ENCODE results near the gene LYSMD3. TPM values are rescaled to one million over a fixed set of nuclear protein-coding genes. Genes with fewer than 3 reads are reported as not detected.

Gene LYSMD3
- total and polyA plus RNA-seq, 9 of the 15 experiments (the other 6 are each of a cell fraction or from before 2014, with no cell fraction given): 9.5 to 42.3 (median 20.7) TPM

DNA sequence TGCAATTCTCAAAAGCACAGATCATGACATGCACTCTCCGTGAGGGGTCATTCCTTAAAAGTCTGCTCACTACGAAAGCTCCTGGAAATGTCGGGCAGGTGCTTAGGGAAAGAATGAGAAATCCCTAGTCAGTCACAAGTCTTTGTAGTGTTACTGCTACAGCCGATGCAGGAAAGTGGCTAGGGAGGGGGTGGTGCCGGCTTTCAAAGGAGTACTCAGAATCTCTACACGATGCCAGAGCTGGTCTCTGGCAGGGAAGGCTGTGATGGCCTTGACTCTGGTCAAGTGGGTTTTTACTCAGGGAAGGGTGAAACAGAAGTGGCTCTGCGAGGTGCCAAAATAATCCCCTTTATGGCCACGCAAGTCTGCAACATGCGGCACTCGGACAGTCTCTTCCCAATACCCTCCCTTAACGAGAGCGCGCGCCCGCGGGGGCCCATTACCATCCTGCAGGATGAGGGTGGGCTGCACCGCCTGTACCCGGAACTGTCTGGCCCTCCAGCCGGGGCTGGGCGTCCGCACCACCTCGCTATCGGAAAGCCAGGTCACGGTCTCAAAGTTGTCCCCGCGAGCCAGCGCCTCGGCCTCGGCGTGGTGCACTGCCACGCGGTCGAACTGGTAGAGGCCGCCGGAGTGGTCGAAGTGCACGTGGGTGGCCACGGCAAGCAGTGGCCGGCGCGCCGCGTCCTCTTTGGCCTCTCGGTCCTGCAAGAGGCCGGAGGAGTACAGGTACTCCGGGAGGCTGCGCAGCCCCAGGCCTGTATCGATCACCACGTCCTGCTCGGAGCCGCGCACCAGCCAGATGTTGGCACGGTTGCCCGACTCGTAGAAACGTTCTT lies 55.8 kb downstream of the LYSMD3 start (continued):
- TF ChIP-seq SAFB2 (IDR thresholded peaks at IDR 0.05; ENCODE audit: borderline replicate concordance, low read depth, low read length, severe bottlenecking) (no peak), TRIM24 (IDR thresholded peaks at IDR 0.05) (no peak), ZNF197 (CRISPR knock-in tag; IDR thresholded peaks at IDR 0.05; ENCODE audit: low read depth) (no peak; the same call in 1 of the 2 replicates), TEAD2 (tag; IDR thresholded peaks at IDR 0.05) (no peak), ARHGAP35 (IDR thresholded peaks at IDR 0.05; ENCODE audit: partially characterized antibody) (no peak), CBX5 (IDR thresholded peaks at IDR 0.05; ENCODE audit: borderline replicate concordance, low read depth) (no peak), MTA1 (IDR thresholded peaks at IDR 0.05; ENCODE audit: borderline replicate concordance) (no peak), SP1 (CRISPR knock-in tag; IDR thresholded peaks at IDR 0.05) (no peak)
- TF ChIP-seq, protein P1, sequence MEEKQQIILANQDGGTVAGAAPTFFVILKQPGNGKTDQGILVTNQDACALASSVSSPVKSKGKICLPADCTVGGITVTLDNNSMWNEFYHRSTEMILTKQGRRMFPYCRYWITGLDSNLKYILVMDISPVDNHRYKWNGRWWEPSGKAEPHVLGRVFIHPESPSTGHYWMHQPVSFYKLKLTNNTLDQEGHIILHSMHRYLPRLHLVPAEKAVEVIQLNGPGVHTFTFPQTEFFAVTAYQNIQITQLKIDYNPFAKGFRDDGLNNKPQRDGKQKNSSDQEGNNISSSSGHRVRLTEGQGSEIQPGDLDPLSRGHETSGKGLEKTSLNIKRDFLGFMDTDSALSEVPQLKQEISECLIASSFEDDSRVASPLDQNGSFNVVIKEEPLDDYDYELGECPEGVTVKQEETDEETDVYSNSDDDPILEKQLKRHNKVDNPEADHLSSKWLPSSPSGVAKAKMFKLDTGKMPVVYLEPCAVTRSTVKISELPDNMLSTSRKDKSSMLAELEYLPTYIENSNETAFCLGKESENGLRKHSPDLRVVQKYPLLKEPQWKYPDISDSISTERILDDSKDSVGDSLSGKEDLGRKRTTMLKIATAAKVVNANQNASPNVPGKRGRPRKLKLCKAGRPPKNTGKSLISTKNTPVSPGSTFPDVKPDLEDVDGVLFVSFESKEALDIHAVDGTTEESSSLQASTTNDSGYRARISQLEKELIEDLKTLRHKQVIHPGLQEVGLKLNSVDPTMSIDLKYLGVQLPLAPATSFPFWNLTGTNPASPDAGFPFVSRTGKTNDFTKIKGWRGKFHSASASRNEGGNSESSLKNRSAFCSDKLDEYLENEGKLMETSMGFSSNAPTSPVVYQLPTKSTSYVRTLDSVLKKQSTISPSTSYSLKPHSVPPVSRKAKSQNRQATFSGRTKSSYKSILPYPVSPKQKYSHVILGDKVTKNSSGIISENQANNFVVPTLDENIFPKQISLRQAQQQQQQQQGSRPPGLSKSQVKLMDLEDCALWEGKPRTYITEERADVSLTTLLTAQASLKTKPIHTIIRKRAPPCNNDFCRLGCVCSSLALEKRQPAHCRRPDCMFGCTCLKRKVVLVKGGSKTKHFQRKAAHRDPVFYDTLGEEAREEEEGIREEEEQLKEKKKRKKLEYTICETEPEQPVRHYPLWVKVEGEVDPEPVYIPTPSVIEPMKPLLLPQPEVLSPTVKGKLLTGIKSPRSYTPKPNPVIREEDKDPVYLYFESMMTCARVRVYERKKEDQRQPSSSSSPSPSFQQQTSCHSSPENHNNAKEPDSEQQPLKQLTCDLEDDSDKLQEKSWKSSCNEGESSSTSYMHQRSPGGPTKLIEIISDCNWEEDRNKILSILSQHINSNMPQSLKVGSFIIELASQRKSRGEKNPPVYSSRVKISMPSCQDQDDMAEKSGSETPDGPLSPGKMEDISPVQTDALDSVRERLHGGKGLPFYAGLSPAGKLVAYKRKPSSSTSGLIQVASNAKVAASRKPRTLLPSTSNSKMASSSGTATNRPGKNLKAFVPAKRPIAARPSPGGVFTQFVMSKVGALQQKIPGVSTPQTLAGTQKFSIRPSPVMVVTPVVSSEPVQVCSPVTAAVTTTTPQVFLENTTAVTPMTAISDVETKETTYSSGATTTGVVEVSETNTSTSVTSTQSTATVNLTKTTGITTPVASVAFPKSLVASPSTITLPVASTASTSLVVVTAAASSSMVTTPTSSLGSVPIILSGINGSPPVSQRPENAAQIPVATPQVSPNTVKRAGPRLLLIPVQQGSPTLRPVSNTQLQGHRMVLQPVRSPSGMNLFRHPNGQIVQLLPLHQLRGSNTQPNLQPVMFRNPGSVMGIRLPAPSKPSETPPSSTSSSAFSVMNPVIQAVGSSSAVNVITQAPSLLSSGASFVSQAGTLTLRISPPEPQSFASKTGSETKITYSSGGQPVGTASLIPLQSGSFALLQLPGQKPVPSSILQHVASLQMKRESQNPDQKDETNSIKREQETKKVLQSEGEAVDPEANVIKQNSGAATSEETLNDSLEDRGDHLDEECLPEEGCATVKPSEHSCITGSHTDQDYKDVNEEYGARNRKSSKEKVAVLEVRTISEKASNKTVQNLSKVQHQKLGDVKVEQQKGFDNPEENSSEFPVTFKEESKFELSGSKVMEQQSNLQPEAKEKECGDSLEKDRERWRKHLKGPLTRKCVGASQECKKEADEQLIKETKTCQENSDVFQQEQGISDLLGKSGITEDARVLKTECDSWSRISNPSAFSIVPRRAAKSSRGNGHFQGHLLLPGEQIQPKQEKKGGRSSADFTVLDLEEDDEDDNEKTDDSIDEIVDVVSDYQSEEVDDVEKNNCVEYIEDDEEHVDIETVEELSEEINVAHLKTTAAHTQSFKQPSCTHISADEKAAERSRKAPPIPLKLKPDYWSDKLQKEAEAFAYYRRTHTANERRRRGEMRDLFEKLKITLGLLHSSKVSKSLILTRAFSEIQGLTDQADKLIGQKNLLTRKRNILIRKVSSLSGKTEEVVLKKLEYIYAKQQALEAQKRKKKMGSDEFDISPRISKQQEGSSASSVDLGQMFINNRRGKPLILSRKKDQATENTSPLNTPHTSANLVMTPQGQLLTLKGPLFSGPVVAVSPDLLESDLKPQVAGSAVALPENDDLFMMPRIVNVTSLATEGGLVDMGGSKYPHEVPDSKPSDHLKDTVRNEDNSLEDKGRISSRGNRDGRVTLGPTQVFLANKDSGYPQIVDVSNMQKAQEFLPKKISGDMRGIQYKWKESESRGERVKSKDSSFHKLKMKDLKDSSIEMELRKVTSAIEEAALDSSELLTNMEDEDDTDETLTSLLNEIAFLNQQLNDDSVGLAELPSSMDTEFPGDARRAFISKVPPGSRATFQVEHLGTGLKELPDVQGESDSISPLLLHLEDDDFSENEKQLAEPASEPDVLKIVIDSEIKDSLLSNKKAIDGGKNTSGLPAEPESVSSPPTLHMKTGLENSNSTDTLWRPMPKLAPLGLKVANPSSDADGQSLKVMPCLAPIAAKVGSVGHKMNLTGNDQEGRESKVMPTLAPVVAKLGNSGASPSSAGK (IDR thresholded peaks at IDR 0.05): peak; percentile 98
- TF ChIP-seq, protein P2, sequence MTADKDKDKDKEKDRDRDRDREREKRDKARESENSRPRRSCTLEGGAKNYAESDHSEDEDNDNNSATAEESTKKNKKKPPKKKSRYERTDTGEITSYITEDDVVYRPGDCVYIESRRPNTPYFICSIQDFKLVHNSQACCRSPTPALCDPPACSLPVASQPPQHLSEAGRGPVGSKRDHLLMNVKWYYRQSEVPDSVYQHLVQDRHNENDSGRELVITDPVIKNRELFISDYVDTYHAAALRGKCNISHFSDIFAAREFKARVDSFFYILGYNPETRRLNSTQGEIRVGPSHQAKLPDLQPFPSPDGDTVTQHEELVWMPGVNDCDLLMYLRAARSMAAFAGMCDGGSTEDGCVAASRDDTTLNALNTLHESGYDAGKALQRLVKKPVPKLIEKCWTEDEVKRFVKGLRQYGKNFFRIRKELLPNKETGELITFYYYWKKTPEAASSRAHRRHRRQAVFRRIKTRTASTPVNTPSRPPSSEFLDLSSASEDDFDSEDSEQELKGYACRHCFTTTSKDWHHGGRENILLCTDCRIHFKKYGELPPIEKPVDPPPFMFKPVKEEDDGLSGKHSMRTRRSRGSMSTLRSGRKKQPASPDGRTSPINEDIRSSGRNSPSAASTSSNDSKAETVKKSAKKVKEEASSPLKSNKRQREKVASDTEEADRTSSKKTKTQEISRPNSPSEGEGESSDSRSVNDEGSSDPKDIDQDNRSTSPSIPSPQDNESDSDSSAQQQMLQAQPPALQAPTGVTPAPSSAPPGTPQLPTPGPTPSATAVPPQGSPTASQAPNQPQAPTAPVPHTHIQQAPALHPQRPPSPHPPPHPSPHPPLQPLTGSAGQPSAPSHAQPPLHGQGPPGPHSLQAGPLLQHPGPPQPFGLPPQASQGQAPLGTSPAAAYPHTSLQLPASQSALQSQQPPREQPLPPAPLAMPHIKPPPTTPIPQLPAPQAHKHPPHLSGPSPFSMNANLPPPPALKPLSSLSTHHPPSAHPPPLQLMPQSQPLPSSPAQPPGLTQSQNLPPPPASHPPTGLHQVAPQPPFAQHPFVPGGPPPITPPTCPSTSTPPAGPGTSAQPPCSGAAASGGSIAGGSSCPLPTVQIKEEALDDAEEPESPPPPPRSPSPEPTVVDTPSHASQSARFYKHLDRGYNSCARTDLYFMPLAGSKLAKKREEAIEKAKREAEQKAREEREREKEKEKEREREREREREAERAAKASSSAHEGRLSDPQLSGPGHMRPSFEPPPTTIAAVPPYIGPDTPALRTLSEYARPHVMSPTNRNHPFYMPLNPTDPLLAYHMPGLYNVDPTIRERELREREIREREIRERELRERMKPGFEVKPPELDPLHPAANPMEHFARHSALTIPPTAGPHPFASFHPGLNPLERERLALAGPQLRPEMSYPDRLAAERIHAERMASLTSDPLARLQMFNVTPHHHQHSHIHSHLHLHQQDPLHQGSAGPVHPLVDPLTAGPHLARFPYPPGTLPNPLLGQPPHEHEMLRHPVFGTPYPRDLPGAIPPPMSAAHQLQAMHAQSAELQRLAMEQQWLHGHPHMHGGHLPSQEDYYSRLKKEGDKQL (CRISPR knock-in tag; IDR thresholded peaks at IDR 0.05; ENCODE audit: borderline replicate concordance): peak; percentile 63; the same call in 1 of the 2 replicates

Measured in K562 (cell line).